ENCODE results near the gene RGS3.

The RGS3 gene

GRCh38 chr9:113598451-113598850 lies 134.9 kb downstream of the RGS3 start:
- TF ChIP-seq EZH2phosphoT487 (IDR thresholded peaks at IDR 0.05; ENCODE audit: low read length) (no peak), EZH2 (optimal IDR thresholded peaks at IDR 0.05; ENCODE audit: low read depth, low read length) (no peak)
- TF ChIP-seq, protein P1, sequence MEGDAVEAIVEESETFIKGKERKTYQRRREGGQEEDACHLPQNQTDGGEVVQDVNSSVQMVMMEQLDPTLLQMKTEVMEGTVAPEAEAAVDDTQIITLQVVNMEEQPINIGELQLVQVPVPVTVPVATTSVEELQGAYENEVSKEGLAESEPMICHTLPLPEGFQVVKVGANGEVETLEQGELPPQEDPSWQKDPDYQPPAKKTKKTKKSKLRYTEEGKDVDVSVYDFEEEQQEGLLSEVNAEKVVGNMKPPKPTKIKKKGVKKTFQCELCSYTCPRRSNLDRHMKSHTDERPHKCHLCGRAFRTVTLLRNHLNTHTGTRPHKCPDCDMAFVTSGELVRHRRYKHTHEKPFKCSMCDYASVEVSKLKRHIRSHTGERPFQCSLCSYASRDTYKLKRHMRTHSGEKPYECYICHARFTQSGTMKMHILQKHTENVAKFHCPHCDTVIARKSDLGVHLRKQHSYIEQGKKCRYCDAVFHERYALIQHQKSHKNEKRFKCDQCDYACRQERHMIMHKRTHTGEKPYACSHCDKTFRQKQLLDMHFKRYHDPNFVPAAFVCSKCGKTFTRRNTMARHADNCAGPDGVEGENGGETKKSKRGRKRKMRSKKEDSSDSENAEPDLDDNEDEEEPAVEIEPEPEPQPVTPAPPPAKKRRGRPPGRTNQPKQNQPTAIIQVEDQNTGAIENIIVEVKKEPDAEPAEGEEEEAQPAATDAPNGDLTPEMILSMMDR (IDR thresholded peaks at IDR 0.05; ENCODE audit: low read length) = no peak
- no peaks in the 10 kb centered on the region for H3K27me3 ChIP-seq (replicated peaks; ENCODE audit: insufficient read depth, low read length)
- no peaks in the 10 kb centered on the region for H3K79me2 ChIP-seq (ENCODE audit: low read length)
- H3K4me3 ChIP-seq (ENCODE audit: low read length) = no peak overlapping the region
- no peaks in the 10 kb centered on the region for H3K9me2 ChIP-seq (replicated peaks; ENCODE audit: insufficient read depth, low read length)
- H2AFZ ChIP-seq (ENCODE audit: low read length) = no peak overlapping the region
- no peaks in the 10 kb centered on the region for H3F3A ChIP-seq (ENCODE audit: insufficient read depth, low read length)
- H3K9me3 ChIP-seq (replicated peaks; ENCODE audit: insufficient read depth, low read length) = no peaks in the 10 kb centered on the region
- no peaks in the 10 kb centered on the region for H3K4me1 ChIP-seq (ENCODE audit: low read length)
- no peak overlapping the region for H3K4me2 ChIP-seq (ENCODE audit: low read depth, low read length)
- H3K36me3 ChIP-seq (replicated peaks; ENCODE audit: insufficient read depth, low read length) = no peaks in the 10 kb centered on the region
- no peak for DNase-seq
- H3K27ac ChIP-seq (ENCODE audit: low read length) = no peak overlapping the region
- H3K9ac ChIP-seq (ENCODE audit: low read length) = no peak overlapping the region
- H4K20me1 ChIP-seq (ENCODE audit: insufficient read depth, low read length) = no peaks in the 10 kb centered on the region

GRCh38 chr9:113598883-113599282 lies 135.4 kb downstream of the RGS3 start:
- Histone ChIP-seq H3K9me2 (replicated peaks; ENCODE audit: insufficient read depth, low read length) (no peaks in the 10 kb centered on the region), H3K9ac (ENCODE audit: low read length) (no peak overlapping the region), H3K79me2 (ENCODE audit: low read length) (no peaks in the 10 kb centered on the region), H2AFZ (ENCODE audit: low read length) (no peak overlapping the region), H3K27me3 (replicated peaks; ENCODE audit: insufficient read depth, low read length) (no peaks in the 10 kb centered on the region), H3K36me3 (replicated peaks; ENCODE audit: insufficient read depth, low read length) (no peaks in the 10 kb centered on the region), H3K27ac (ENCODE audit: low read length) (no peak overlapping the region), H3K4me1 (ENCODE audit: low read length) (no peaks in the 10 kb centered on the region), H4K20me1 (ENCODE audit: insufficient read depth, low read length) (no peaks in the 10 kb centered on the region), H3K4me2 (ENCODE audit: low read depth, low read length) (no peak overlapping the region), H3F3A (ENCODE audit: insufficient read depth, low read length) (no peaks in the 10 kb centered on the region), H3K4me3 (ENCODE audit: low read length) (no peak overlapping the region), H3K9me3 (replicated peaks; ENCODE audit: insufficient read depth, low read length) (no peaks in the 10 kb centered on the region)
- TF ChIP-seq, protein P1 (IDR thresholded peaks at IDR 0.05; ENCODE audit: low read length) = no peak
- TF ChIP-seq EZH2 (optimal IDR thresholded peaks at IDR 0.05; ENCODE audit: low read depth, low read length) (no peak), EZH2phosphoT487 (IDR thresholded peaks at IDR 0.05; ENCODE audit: low read length) (no peak)
- no peak for DNase-seq

DNA sequence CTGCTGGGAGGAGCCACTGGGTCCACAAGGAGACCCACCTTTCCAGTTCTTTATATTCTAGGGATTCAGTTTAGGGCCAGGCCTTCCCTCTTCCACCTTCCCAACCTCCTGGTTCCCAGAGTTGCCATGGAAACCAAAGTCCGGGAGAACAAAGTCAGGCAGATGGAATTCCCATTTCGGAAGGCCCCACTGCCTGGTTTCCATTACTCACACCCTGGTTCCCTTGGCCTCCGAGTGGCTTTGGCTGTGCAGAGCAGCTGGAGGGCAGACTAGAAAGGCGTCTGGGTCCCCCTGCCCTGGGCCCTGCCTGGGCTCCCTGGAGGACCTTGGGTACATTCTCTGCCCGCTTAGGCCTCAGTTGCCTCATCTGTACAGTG lies 136.1 kb downstream of the RGS3 start:
- H3K4me2 ChIP-seq (ENCODE audit: low read depth, low read length) = no peak overlapping the region
- no peaks in the 10 kb centered on the region for H4K20me1 ChIP-seq (ENCODE audit: insufficient read depth, low read length)
- no peaks in the 10 kb centered on the region for H3K4me1 ChIP-seq (ENCODE audit: low read length)
- no peaks in the 10 kb centered on the region for H3K79me2 ChIP-seq (ENCODE audit: low read length)
- no peaks in the 10 kb centered on the region for H3K27me3 ChIP-seq (replicated peaks; ENCODE audit: insufficient read depth, low read length)
- H3K9me3 ChIP-seq (replicated peaks; ENCODE audit: insufficient read depth, low read length) = no peaks in the 10 kb centered on the region
- no peaks in the 10 kb centered on the region for H3K36me3 ChIP-seq (replicated peaks; ENCODE audit: insufficient read depth, low read length)
- no peak for DNase-seq
- TF ChIP-seq EZH2phosphoT487 (IDR thresholded peaks at IDR 0.05; ENCODE audit: low read length) (no peak), EZH2 (optimal IDR thresholded peaks at IDR 0.05; ENCODE audit: low read depth, low read length) (no peak)
- TF ChIP-seq, protein P1 (IDR thresholded peaks at IDR 0.05; ENCODE audit: low read length) = no peak
- H3K9ac ChIP-seq (ENCODE audit: low read length) = no peak overlapping the region
- no peak overlapping the region for H3K27ac ChIP-seq (ENCODE audit: low read length)
- H3F3A ChIP-seq (ENCODE audit: insufficient read depth, low read length) = no peaks in the 10 kb centered on the region
- H2AFZ ChIP-seq (ENCODE audit: low read length) = no peak overlapping the region
- no peak overlapping the region for H3K4me3 ChIP-seq (ENCODE audit: low read length)
- H3K9me2 ChIP-seq (replicated peaks; ENCODE audit: insufficient read depth, low read length) = no peaks in the 10 kb centered on the region

Data from MM.1S (cell line).